Fibroblast of skin of scalp (primary cell): Measurements from ENCODE around the gene SRD5A3.

Experiments
- DNase-seq: peaks from one replicate; pipeline ENCODE4 v3.0.0-alpha.2; 2013

The SRD5A3 gene

DNA sequence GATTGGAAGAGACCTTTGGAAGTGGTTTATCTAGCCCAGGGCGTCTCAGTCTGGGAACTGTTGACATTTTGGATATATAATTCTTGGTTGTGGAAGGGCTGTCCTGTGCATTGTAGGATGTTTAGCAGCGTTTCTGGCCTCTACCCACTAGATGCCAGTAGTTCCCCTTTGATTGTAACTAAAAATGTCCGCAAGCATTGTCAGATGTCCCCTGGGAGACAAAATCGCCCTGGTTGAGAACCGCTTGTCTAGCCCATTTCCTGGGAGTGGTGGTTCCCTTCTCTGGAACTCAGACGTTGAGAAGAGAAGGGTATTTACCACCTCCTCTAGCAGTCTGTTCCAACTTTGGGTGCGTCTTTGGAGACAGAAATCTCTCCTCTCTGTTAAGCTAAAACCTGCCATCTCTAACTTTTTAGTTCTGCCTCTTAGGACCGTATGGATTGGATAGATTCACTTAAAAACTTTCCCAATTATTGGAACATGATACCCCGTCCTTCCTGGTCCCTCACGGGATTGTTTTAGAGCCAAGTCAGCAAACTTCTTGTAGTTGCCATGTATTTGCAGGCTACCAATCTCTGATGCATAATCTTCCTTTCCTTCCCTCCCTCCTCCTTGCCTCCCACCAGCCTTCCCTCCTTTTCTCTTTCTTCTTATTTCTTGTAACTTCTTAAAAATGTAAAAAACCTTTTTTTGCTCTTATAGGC lies 63.6 kb downstream of the SRD5A3 start:
- DNase-seq: peak; percentile 85

DNA sequence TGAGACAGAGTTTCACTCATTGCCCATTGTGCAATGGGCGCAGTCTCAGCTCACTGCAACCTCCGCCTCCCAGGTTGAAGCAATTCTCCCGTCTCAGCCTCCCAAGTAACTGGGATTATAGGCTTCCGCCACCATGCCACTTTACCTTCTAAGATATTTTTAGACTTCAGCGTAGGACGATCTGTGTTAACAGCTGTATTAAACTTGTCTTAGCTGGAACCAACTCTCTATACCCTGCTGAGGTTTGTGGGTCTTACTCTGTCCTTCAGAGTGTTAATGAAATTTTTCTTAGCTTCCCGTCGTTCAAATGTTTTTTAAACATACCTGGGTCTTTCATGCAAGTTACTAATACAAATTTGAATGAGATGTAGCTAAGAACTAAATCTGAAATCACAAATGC lies 64.4 kb downstream of the SRD5A3 start:
- DNase-seq: no peak

DNA sequence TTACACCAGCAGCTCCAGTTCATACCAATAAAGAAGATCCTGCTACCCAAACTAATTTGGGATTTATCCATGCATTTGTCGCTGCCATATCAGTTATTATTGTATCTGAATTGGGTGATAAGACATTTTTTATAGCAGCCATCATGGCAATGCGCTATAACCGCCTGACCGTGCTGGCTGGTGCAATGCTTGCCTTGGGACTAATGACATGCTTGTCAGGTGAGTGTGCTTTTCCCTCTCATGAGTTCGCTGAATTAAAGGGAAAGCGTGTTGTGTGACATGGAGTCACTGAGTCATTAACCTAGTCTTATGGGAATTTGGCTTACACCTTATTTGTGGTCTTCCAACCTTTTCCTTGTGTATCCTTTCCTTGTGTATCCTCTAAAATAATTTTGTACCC lies 65.6 kb downstream of the SRD5A3 start:
- no peak for DNase-seq

DNA sequence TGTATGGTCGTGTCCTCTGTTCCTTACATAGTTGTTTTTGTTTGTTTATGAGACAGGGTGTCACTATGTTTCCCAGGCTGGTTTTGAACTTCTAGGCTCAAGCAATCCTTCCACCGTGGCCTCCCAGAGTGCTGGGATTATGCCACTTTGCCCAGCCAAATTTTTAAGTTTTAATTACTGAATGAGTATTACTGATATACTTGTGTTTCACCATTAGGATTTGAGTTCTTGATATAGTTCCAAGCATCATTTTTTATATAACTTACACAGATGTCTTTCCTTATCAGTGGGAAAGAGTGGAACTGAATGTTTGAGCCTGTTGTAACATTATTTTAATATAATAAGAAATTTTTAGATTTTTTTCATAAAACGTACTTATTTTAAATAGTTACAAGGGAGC lies 70.1 kb downstream of the SRD5A3 start:
- DNase-seq: no peak
